Breast epithelium (tissue), 3 donors: ENCODE results near the gene FRS3.

Experiments
- CTCF ChIP-seq, 3 donors: fragments of 450-650 bp; IDR thresholded peaks; one replicate each; pipeline ENCODE4 v1.5.1; 2016 to 2017; ENCODE audit warnings: antibody characterized with exemption in 3 of 3, mild to moderate bottlenecking in 3 of 3, moderate library complexity in 3 of 3
- POLR2A ChIP-seq: fragments of 450-650 bp; IDR thresholded peaks from one replicate; pipeline ENCODE4 v1.6.1; 2016; ENCODE audit warnings: antibody characterized with exemption, mild to moderate bottlenecking, moderate library complexity
- POLR2AphosphoS5 ChIP-seq, 3 donors: sonication (generic); formaldehyde crosslinking; IDR thresholded peaks; one replicate each; pipeline ENCODE4 v1.6.1; 2017; ENCODE audit warnings: antibody characterized with exemption in 3 of 3

GRCh38 chr6:41821266-41821665 lies 41.6 kb upstream of the FRS3 start:
- TF ChIP-seq CTCF (IDR thresholded peaks at IDR 0.05): no peak
- no peak for TF ChIP-seq POLR2AphosphoS5 (IDR thresholded peaks at IDR 0.05)
- TF ChIP-seq POLR2A: no peak
